Astrocyte (in vitro differentiated cells and primary cell): ENCODE measurements around the gene SUSD3. TPM values are rescaled to one million over a fixed set of nuclear protein-coding genes. Genes with fewer than 3 reads are reported as not detected.

Experiments used
- DNase-seq: peaks from one replicate; pipeline ENCODE4 v3.0.0-alpha.2; 2010; ENCODE audit warnings: low read depth
- FAIRE-seq: peaks from 2 replicates; lab custom pipeline; 2011; peaks lifted over from hg19 to GRCh38; lab: Jason Lieb, UNC
- H2AFZ ChIP-seq: 2 replicates; pipeline ENCODE4 v1.6.0; 2012; ENCODE audit warnings: low read depth, low read length, inconsistent platforms
- H3K27ac ChIP-seq: 2 replicates; pipeline ENCODE4 v1.5.1; 2011; ENCODE audit warnings: low read depth, low read length, inconsistent platforms
- H3K27me3 ChIP-seq: 2 replicates; pipeline ENCODE4 v1.6.0; 2011; ENCODE audit warnings: low read length, inconsistent platforms; ENCODE audit not compliant: insufficient read depth
- H3K36me3 ChIP-seq: 2 replicates; pipeline ENCODE4 v1.5.1; 2011; ENCODE audit warnings: low read length, inconsistent platforms; ENCODE audit not compliant: insufficient read depth
- H3K4me1 ChIP-seq: 2 replicates; pipeline ENCODE4 v1.5.1; 2011; ENCODE audit warnings: low read length, inconsistent platforms; ENCODE audit not compliant: insufficient read depth
- H3K4me2 ChIP-seq: 2 replicates; pipeline ENCODE4 v1.6.0; 2012; ENCODE audit warnings: low read length, inconsistent platforms
- H3K4me3 ChIP-seq: 2 replicates; pipeline ENCODE4 v1.5.1; 2011; ENCODE audit warnings: low read depth, mild to moderate bottlenecking, low read length, inconsistent platforms; ENCODE audit not compliant: insufficient read depth
- H3K79me2 ChIP-seq: 2 replicates; pipeline ENCODE4 v1.6.0; 2012; ENCODE audit warnings: mild to moderate bottlenecking, low read length, inconsistent platforms; ENCODE audit not compliant: insufficient read depth
- H3K9ac ChIP-seq: 2 replicates; pipeline ENCODE4 v1.6.0; 2012; ENCODE audit warnings: mild to moderate bottlenecking, low read length, inconsistent platforms
- H3K9me3 ChIP-seq: 2 replicates; pipeline ENCODE4 v1.5.1; 2012; ENCODE audit warnings: low read depth, mild to moderate bottlenecking, low read length, inconsistent platforms; ENCODE audit not compliant: insufficient read depth
- H4K20me1 ChIP-seq: 2 replicates; pipeline ENCODE4 v1.6.0; 2012; ENCODE audit warnings: low read length, inconsistent platforms; ENCODE audit not compliant: insufficient read depth
- H3K27ac Mint-ChIP-seq: one replicate; pipeline ENCODE4 v1.8.0; 2021; ENCODE audit warnings: mild to moderate bottlenecking, mixed read lengths; ENCODE audit not compliant: unreplicated experiment
- H3K27me3 Mint-ChIP-seq: one replicate; pipeline ENCODE4 v1.8.0; 2021; ENCODE audit warnings: low read depth, mixed read lengths; ENCODE audit not compliant: unreplicated experiment
- H3K36me3 Mint-ChIP-seq: one replicate; pipeline ENCODE4 v1.8.0; 2021; ENCODE audit warnings: low read depth, mixed read lengths; ENCODE audit not compliant: unreplicated experiment
- H3K4me1 Mint-ChIP-seq: one replicate; pipeline ENCODE4 v1.8.0; 2021; ENCODE audit warnings: low read depth, mixed read lengths; ENCODE audit not compliant: unreplicated experiment
- H3K4me3 Mint-ChIP-seq: one replicate; pipeline ENCODE4 v1.8.0; 2021; ENCODE audit warnings: mild to moderate bottlenecking, moderate library complexity, mixed read lengths; ENCODE audit not compliant: unreplicated experiment
- H3K9me3 Mint-ChIP-seq: one replicate; pipeline ENCODE4 v1.8.0; 2021; ENCODE audit warnings: mild to moderate bottlenecking, mixed read lengths; ENCODE audit not compliant: unreplicated experiment
- CTCF ChIP-seq: IDR thresholded peaks from 2 replicates; pipeline ENCODE4 v1.5.1; 2011; ENCODE audit warnings: low read depth, mild to moderate bottlenecking, inconsistent platforms, low read length, moderate library complexity; ENCODE audit not compliant: insufficient read depth
- EZH2 ChIP-seq: IDR thresholded peaks from 2 replicates; pipeline ENCODE4 v1.6.1; 2012; ENCODE audit warnings: mild to moderate bottlenecking, low read length, inconsistent platforms; ENCODE audit not compliant: insufficient read depth
- total RNA-seq: library from RNA; stranded (reverse); gene quantifications from 2 replicates; pipeline ENCODE4 v1.2.1, GENCODE V29; 2021

The SUSD3 gene
- total RNA-seq, 1 donor from 2014 or later, result not detected

GRCh38 chr9:93083592-93084470 is 25.3 kb downstream of the SUSD3 start:
- no peak overlapping the region for H2AFZ ChIP-seq
- no peak overlapping the region for H3K4me3 ChIP-seq
- H3K27ac Mint-ChIP-seq, result no peak overlapping the region
- H3K27ac ChIP-seq, result no peak overlapping the region
- no peaks in the 10 kb centered on the region for H3K27me3 ChIP-seq
- H3K9me3 Mint-ChIP-seq, result peaks cover 8% of the 10 kb centered on the region
- no peak overlapping the region for H3K9ac ChIP-seq
- DNase-seq (no peak), FAIRE-seq (no peak)
- no peaks in the 10 kb centered on the region for H3K4me1 Mint-ChIP-seq
- no peak overlapping the region for H3K4me3 Mint-ChIP-seq
- no peaks in the 10 kb centered on the region for H3K79me2 ChIP-seq
- H4K20me1 ChIP-seq, result no peaks in the 10 kb centered on the region
- peaks cover 4% of the 10 kb centered on the region for H3K27me3 Mint-ChIP-seq
- TF ChIP-seq CTCF (no peak), EZH2 (no peak)
- H3K36me3 ChIP-seq, result no peaks in the 10 kb centered on the region
- H3K4me1 ChIP-seq, result peaks cover 5% of the 10 kb centered on the region
- no peak overlapping the region for H3K4me2 ChIP-seq
- peaks cover 3% of the 10 kb centered on the region for H3K9me3 ChIP-seq
- no peaks in the 10 kb centered on the region for H3K36me3 Mint-ChIP-seq

DNA sequence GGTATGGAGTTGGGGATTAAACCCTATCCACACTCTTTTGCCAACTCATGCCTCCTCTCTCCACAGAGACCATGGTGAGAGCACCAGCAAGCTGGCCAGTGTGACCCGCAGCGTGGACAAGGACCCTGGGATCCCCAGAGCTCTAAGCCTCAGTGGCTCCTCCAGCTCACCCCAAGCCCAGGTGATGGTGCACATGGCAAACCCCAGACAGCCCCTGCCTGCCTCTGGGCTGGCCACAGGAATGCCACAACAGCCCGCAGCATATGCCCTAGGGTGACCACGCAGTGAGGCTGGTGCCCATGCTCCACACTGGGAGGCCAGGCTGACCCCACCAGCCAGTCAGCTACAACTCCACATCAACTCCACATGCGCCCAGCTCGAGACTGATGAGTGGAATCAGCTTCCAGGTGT is 26.0 kb downstream of the SUSD3 start:
- H3K4me1 Mint-ChIP-seq, result no peaks in the 10 kb centered on the region
- H3K27ac ChIP-seq, result no peak overlapping the region
- H3K79me2 ChIP-seq, result no peaks in the 10 kb centered on the region
- H3K4me3 ChIP-seq, result no peak overlapping the region
- H3K4me3 Mint-ChIP-seq, result no peak overlapping the region
- no peaks in the 10 kb centered on the region for H3K27me3 ChIP-seq
- H3K9me3 ChIP-seq, result peaks cover 4% of the 10 kb centered on the region
- DNase-seq (no peak), FAIRE-seq (no peak)
- no peaks in the 10 kb centered on the region for H3K36me3 Mint-ChIP-seq
- H3K27me3 Mint-ChIP-seq, result peaks cover 4% of the 10 kb centered on the region
- peaks cover 12% of the 10 kb centered on the region for H3K9me3 Mint-ChIP-seq
- no peak for TF ChIP-seq CTCF
- no peak for TF ChIP-seq EZH2
- H3K36me3 ChIP-seq, result no peaks in the 10 kb centered on the region
- H3K4me2 ChIP-seq, result no peak overlapping the region
- H4K20me1 ChIP-seq, result no peaks in the 10 kb centered on the region
- no peak overlapping the region for H3K9ac ChIP-seq
- H3K4me1 ChIP-seq, result peaks cover 5% of the 10 kb centered on the region
- no peak overlapping the region for H2AFZ ChIP-seq
- no peak overlapping the region for H3K27ac Mint-ChIP-seq

DNA sequence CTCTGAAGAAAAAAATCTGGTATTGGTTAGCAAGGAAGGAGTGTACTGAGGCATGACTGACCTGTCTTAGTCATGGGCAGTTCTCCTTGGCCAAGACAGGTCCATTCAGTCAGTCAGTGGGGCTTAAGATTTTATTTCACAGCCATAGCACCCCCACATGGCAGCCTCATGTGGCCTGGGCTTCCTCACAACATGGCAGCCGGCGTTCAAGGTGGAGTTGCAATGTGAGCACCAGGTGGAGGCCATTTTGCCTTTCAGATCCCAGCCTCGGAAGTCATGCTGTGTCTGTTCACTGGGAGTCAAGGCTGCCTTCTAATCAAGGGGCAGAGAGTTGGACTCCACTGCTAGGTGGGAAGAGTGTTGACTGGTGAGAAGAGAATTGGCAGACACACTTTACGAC is 27.2 kb downstream of the SUSD3 start:
- Mint-ChIP-seq H3K36me3 (peaks cover 3% of the 10 kb centered on the region), H3K27ac (no peak overlapping the region), H3K9me3 (peaks cover 20% of the 10 kb centered on the region), H3K4me1 (no peaks in the 10 kb centered on the region), H3K27me3 (peaks cover 4% of the 10 kb centered on the region), H3K4me3 (no peak overlapping the region)
- H3K4me2 ChIP-seq, result no peak overlapping the region
- H3K4me1 ChIP-seq, result peaks cover 5% of the 10 kb centered on the region
- H3K4me3 ChIP-seq, result no peak overlapping the region
- H4K20me1 ChIP-seq, result no peaks in the 10 kb centered on the region
- H3K79me2 ChIP-seq, result no peaks in the 10 kb centered on the region
- no peak for TF ChIP-seq EZH2
- no peak for TF ChIP-seq CTCF
- no peak overlapping the region for H3K27ac ChIP-seq
- H2AFZ ChIP-seq, result no peak overlapping the region
- H3K9me3 ChIP-seq, result peaks cover 7% of the 10 kb centered on the region
- no peaks in the 10 kb centered on the region for H3K27me3 ChIP-seq
- no peak overlapping the region for H3K9ac ChIP-seq
- no peaks in the 10 kb centered on the region for H3K36me3 ChIP-seq
- DNase-seq (no peak), FAIRE-seq (no peak)
